Mesendoderm (in vitro differentiated cells): Measurements from ENCODE around the gene SEC16B.

Experiments
- DNase-seq: peaks from one replicate; pipeline ENCODE4 v3.0.0; 2013
- H2AK5ac ChIP-seq: 2 replicates; pipeline ENCODE4 v1.6.1; 2013; ENCODE audit warnings: low read length, inconsistent platforms
- H2BK120ac ChIP-seq: 2 replicates; pipeline ENCODE4 v1.6.1; 2013; ENCODE audit warnings: low read depth, mild to moderate bottlenecking, low read length, moderate library complexity, mixed read lengths
- H2BK15ac ChIP-seq: replicated peaks from 2 replicates; pipeline ENCODE4 v1.6.1; 2013; ENCODE audit warnings: low read depth, mild to moderate bottlenecking, moderate library complexity
- H2BK5ac ChIP-seq: 2 replicates; pipeline ENCODE4 v1.6.1; 2013; ENCODE audit warnings: low read length, inconsistent platforms
- H3K18ac ChIP-seq: 2 replicates; pipeline ENCODE4 v1.6.1; 2013; ENCODE audit warnings: mild to moderate bottlenecking, low read length, mixed read lengths
- H3K23ac ChIP-seq: one replicate; pipeline ENCODE4 v1.6.1; 2013; ENCODE audit warnings: low read length
- H3K27ac ChIP-seq: 2 replicates; pipeline ENCODE4 v1.5.1; 2013; ENCODE audit warnings: low read depth, mild to moderate bottlenecking, inconsistent platforms, low read length, moderate library complexity
- H3K27me3 ChIP-seq: 2 replicates; pipeline ENCODE4 v1.6.1; 2013; ENCODE audit warnings: low read length, control low read depth, mild to moderate bottlenecking, inconsistent platforms; ENCODE audit not compliant: insufficient read depth, poor library complexity
- H3K36me3 ChIP-seq: 2 replicates; pipeline ENCODE4 v1.6.1; 2013; ENCODE audit warnings: low read length, inconsistent platforms; ENCODE audit not compliant: control insufficient read depth, insufficient read depth
- H3K4ac ChIP-seq: one replicate; pipeline ENCODE4 v1.6.1; 2013; ENCODE audit warnings: low read depth, mild to moderate bottlenecking, low read length, moderate library complexity
- H3K4me1 ChIP-seq: 2 replicates; pipeline ENCODE4 v1.6.1; 2013; ENCODE audit warnings: low read depth, low read length, inconsistent platforms; ENCODE audit not compliant: control insufficient read depth
- H3K4me2 ChIP-seq: 2 replicates; pipeline ENCODE4 v1.6.1; 2013; ENCODE audit warnings: low read length
- H3K4me3 ChIP-seq: 2 replicates; pipeline ENCODE4 v1.5.1; 2013; ENCODE audit warnings: mild to moderate bottlenecking, low read length
- H3K56ac ChIP-seq: one replicate; pipeline ENCODE4 v1.6.1; 2013; ENCODE audit warnings: low read length
- H3K79me1 ChIP-seq: 2 replicates; pipeline ENCODE4 v1.6.1; 2013; ENCODE audit warnings: low read length, inconsistent platforms
- H3K79me2 ChIP-seq: 2 replicates; pipeline ENCODE4 v1.6.1; 2013; ENCODE audit warnings: mild to moderate bottlenecking, low read length; ENCODE audit not compliant: control insufficient read depth, insufficient read depth
- H3K9ac ChIP-seq: 2 replicates; pipeline ENCODE4 v1.6.1; 2013; ENCODE audit warnings: low read length, inconsistent platforms
- H4K5ac ChIP-seq: one replicate; pipeline ENCODE4 v1.6.1; 2013; ENCODE audit warnings: low read length
- H4K8ac ChIP-seq: one replicate; pipeline ENCODE4 v1.6.1; 2013; ENCODE audit warnings: low read depth, mild to moderate bottlenecking, control low read depth, low read length, moderate library complexity
- WGBS: extraction: QIAGEN DNeasy Blood & Tissue Kit; methylation state at CpG from one replicate; pipeline ENCODE4 v1.1.7; 2013; ENCODE audit warnings: low lambda C conversion rate, missing lambda C conversion rate; ENCODE audit not compliant: insufficient coverage; ENCODE audit errors: extremely low coverage; 5-methylcytosine and 5-hydroxymethylcytosine counted together

The SEC16B gene

GRCh38 chr1:177921590-177921989, 48.3 kb downstream of the SEC16B start:
- H3K27me3 ChIP-seq: no peaks in the 10 kb centered on the region
- H3K27ac ChIP-seq: no peak overlapping the region
- H4K8ac ChIP-seq: no peak overlapping the region
- no peak overlapping the region for H2BK15ac ChIP-seq
- WGBS: no CpG with 5 or more reads among the region's 4 CpGs
- H3K4me2 ChIP-seq: no peak overlapping the region
- H3K79me2 ChIP-seq: no peaks in the 10 kb centered on the region
- H2BK5ac ChIP-seq: no peak overlapping the region
- H3K18ac ChIP-seq: no peak overlapping the region
- no peak for DNase-seq
- no peak overlapping the region for H3K4me3 ChIP-seq
- no peak overlapping the region for H3K9ac ChIP-seq
- no peaks in the 10 kb centered on the region for H3K79me1 ChIP-seq
- no peak overlapping the region for H3K4ac ChIP-seq
- H3K23ac ChIP-seq: no peak overlapping the region
- no peak overlapping the region for H3K56ac ChIP-seq
- H3K36me3 ChIP-seq: no peaks in the 10 kb centered on the region
- H2AK5ac ChIP-seq: no peak overlapping the region
- no peak overlapping the region for H4K5ac ChIP-seq
- H3K4me1 ChIP-seq: no peaks in the 10 kb centered on the region
- no peak overlapping the region for H2BK120ac ChIP-seq

- Histone ChIP-seq H3K79me1 (no peaks in the 10 kb centered on the region), H3K4me2 (no peak overlapping the region), H4K5ac (no peak overlapping the region)
Measured at GRCh38 chr1:177920091-177920490, 49.8 kb downstream of the SEC16B start.

DNA sequence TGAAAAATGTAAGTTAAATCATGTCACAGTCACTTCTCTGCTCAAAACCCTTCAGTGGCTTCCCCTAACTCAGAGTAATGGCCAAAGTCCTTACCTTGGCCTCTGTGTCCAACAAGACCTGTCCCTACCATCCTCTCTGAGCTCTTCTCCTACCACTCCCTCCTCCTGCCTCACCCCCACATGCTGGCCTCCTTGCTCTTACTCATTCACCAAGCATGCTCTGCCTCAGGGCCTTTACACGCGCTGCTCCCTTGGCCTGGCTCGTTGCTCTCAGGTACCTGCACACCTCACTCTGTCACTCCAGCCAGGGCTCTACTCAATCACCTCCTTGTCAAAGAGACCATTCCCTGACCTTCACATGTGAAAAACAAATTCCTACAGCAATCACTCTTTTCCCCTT, 54.2 kb downstream of the SEC16B start:
- no CpG with 5 or more reads among the region's 3 CpGs for WGBS
- DNase-seq: no peak
- Histone ChIP-seq H2BK15ac (no peak overlapping the region), H2AK5ac (no peak overlapping the region), H3K79me1 (no peaks in the 10 kb centered on the region), H3K27ac (no peak overlapping the region), H2BK120ac (no peak overlapping the region), H4K8ac (no peak overlapping the region), H2BK5ac (no peak overlapping the region), H3K18ac (no peak overlapping the region), H3K4me3 (no peak overlapping the region), H4K5ac (no peak overlapping the region), H3K9ac (no peak overlapping the region), H3K36me3 (no peaks in the 10 kb centered on the region), H3K4me2 (no peak overlapping the region), H3K27me3 (no peaks in the 10 kb centered on the region), H3K23ac (no peak overlapping the region), H3K4me1 (no peaks in the 10 kb centered on the region), H3K56ac (no peak overlapping the region), H3K4ac (no peak overlapping the region), H3K79me2 (no peaks in the 10 kb centered on the region)

More at GRCh38 chr1:177920091-177920490, 49.8 kb downstream of the SEC16B start:
- DNase-seq: no peak
- H3K9ac ChIP-seq: no peak overlapping the region
- no peak overlapping the region for H3K56ac ChIP-seq
- H3K18ac ChIP-seq: no peak overlapping the region
- H2BK120ac ChIP-seq: no peak overlapping the region
- H3K27me3 ChIP-seq: no peaks in the 10 kb centered on the region
- no peak overlapping the region for H3K27ac ChIP-seq
- H2BK5ac ChIP-seq: no peak overlapping the region
- H3K36me3 ChIP-seq: no peaks in the 10 kb centered on the region
- H3K23ac ChIP-seq: no peak overlapping the region
- no peak overlapping the region for H3K4me3 ChIP-seq
- H2AK5ac ChIP-seq: no peak overlapping the region
- WGBS: no CpG with 5 or more reads among the region's 2 CpGs
- H3K4ac ChIP-seq: no peak overlapping the region
- H2BK15ac ChIP-seq: no peak overlapping the region
- no peak overlapping the region for H4K8ac ChIP-seq
- no peaks in the 10 kb centered on the region for H3K79me2 ChIP-seq
- H3K4me1 ChIP-seq: no peaks in the 10 kb centered on the region

DNA sequence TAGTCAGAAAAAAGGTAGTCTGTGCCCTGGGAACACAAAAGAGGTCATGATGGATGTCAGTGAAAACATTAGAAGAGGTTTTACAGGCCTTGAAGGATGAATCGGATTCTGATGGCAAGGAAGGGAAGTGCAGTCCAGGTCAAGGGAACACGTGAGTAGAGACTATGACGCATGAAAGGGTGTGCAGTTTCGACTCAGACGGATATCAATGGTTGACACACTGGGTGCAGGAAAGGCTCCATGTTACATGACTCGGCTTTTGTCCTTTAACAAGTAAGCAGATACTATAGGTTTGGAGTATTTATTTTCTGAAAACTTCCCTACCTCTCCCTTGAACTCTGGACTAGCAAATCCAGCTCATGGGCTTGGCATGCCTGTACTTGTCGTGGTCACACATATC, 55.3 kb downstream of the SEC16B start:
- no peak for DNase-seq
- no peak overlapping the region for H3K9ac ChIP-seq
- no peak overlapping the region for H2BK15ac ChIP-seq
- H3K23ac ChIP-seq: no peak overlapping the region
- H3K27me3 ChIP-seq: no peaks in the 10 kb centered on the region
- H4K5ac ChIP-seq: no peak overlapping the region
- H3K4me3 ChIP-seq: no peak overlapping the region
- H3K4me1 ChIP-seq: no peaks in the 10 kb centered on the region
- H2BK120ac ChIP-seq: no peak overlapping the region
- no peak overlapping the region for H3K18ac ChIP-seq
- H3K4me2 ChIP-seq: no peak overlapping the region
- H3K36me3 ChIP-seq: no peaks in the 10 kb centered on the region
- no peaks in the 10 kb centered on the region for H3K79me2 ChIP-seq
- no peak overlapping the region for H4K8ac ChIP-seq
- WGBS: no CpG with 5 or more reads among the region's 7 CpGs
- H3K4ac ChIP-seq: no peak overlapping the region
- no peak overlapping the region for H2BK5ac ChIP-seq
- no peaks in the 10 kb centered on the region for H3K79me1 ChIP-seq
- no peak overlapping the region for H3K56ac ChIP-seq
- H3K27ac ChIP-seq: no peak overlapping the region
- H2AK5ac ChIP-seq: no peak overlapping the region

GRCh38 chr1:177913762-177914540, 55.9 kb downstream of the SEC16B start:
- Histone ChIP-seq H2BK15ac (no peak overlapping the region), H3K23ac (no peak overlapping the region)
- DNase-seq: peak; percentile 46

GRCh38 chr1:177912991-177913390, 56.9 kb downstream of the SEC16B start:
- no CpG with 5 or more reads among the region's 3 CpGs for WGBS

More at GRCh38 chr1:177913762-177914540, 55.9 kb downstream of the SEC16B start:
- H3K18ac ChIP-seq: no peak overlapping the region
- H3K4me2 ChIP-seq: no peak overlapping the region
- WGBS: no CpG with 5 or more reads among the region's 4 CpGs
- H3K27me3 ChIP-seq: no peaks in the 10 kb centered on the region
- H3K56ac ChIP-seq: no peak overlapping the region
- H3K9ac ChIP-seq: no peak overlapping the region
- H3K79me2 ChIP-seq: no peaks in the 10 kb centered on the region
- H4K8ac ChIP-seq: no peak overlapping the region
- H2BK5ac ChIP-seq: no peak overlapping the region
- no peak overlapping the region for H3K4ac ChIP-seq
- H2AK5ac ChIP-seq: no peak overlapping the region
- no peak overlapping the region for H4K5ac ChIP-seq
- H3K4me3 ChIP-seq: no peak overlapping the region
- no peaks in the 10 kb centered on the region for H3K4me1 ChIP-seq
- H2BK120ac ChIP-seq: no peak overlapping the region
- H3K79me1 ChIP-seq: no peaks in the 10 kb centered on the region
- no peaks in the 10 kb centered on the region for H3K36me3 ChIP-seq
- H3K27ac ChIP-seq: no peak overlapping the region

More at GRCh38 chr1:177912991-177913390, 56.9 kb downstream of the SEC16B start:
- Histone ChIP-seq H3K4me2 (no peak overlapping the region), H4K5ac (no peak overlapping the region), H2AK5ac (no peak overlapping the region), H3K27ac (no peak overlapping the region), H3K4me1 (no peaks in the 10 kb centered on the region), H3K23ac (no peak overlapping the region), H3K18ac (no peak overlapping the region), H2BK5ac (no peak overlapping the region), H3K79me2 (no peaks in the 10 kb centered on the region), H3K79me1 (no peaks in the 10 kb centered on the region), H3K27me3 (no peaks in the 10 kb centered on the region), H3K4ac (no peak overlapping the region), H2BK15ac (no peak overlapping the region), H3K9ac (no peak overlapping the region), H2BK120ac (no peak overlapping the region), H3K4me3 (no peak overlapping the region), H3K56ac (no peak overlapping the region), H4K8ac (no peak overlapping the region), H3K36me3 (no peaks in the 10 kb centered on the region)
- DNase-seq: no peak
